HG02588 (cell line): ENCODE measurements around the gene VRK1.
A peak's percentile ranks its signal among the peaks of the same experiment; 100 is the strongest.
"Not testable (repeated sequence)": the region's sequence is repeated elsewhere in the genome, so short reads cannot be mapped to it uniquely, and the experiment has no call there.

Experiments
- ATAC-seq: cut with Tn5 transposase; IDR thresholded peaks from one replicate; pipeline ENCODE4 v1.9.1; 2021; ENCODE audit warnings: mild to moderate bottlenecking, moderate library complexity; ENCODE audit not compliant: unreplicated experiment

VRK1 gene, protein sequence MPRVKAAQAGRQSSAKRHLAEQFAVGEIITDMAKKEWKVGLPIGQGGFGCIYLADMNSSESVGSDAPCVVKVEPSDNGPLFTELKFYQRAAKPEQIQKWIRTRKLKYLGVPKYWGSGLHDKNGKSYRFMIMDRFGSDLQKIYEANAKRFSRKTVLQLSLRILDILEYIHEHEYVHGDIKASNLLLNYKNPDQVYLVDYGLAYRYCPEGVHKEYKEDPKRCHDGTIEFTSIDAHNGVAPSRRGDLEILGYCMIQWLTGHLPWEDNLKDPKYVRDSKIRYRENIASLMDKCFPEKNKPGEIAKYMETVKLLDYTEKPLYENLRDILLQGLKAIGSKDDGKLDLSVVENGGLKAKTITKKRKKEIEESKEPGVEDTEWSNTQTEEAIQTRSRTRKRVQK

GRCh38 chr14:96796851-96797581 is at the start of gene VRK1:
TSS of gene VRK1 (plus strand) at chr14:96797382. CDS start at chr14:96833472, 36,090 bp downstream.
- ATAC-seq = peak; percentile 98

GRCh38 chr14:96747608-96748007 is 49.6 kb upstream of the VRK1 start:
- ATAC-seq = no peak

GRCh38 chr14:96748362-96748761 is 48.8 kb upstream of the VRK1 start:
- no peak for ATAC-seq

GRCh38 chr14:96751505-96751904 is 45.7 kb upstream of the VRK1 start:
- no peak for ATAC-seq

GRCh38 chr14:96752125-96752524 is 45.1 kb upstream of the VRK1 start:
- no peak for ATAC-seq

DNA sequence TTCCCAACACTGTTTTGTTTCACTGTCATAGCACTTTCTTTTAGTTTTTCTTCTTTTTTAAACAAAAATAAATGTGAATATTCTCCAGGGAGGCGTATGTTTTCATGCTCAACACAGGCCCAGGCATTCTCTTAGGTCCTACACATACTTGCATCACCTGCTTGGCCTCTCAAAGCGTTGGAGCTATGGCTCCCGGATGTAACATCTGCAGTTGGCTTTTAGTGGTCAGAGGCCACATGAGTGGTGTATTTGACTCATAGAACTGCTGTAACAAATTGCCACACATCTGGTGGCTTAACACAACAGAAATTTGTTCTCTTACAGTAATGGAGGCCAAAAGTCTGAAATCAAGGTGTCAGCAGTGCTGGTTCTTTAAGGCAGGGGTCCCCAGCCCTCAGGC is 44.6 kb upstream of the VRK1 start:
- ATAC-seq = no peak

GRCh38 chr14:96754162-96754844 is 42.9 kb upstream of the VRK1 start:
- no peak for ATAC-seq

- ATAC-seq = no peak
Measured at GRCh38 chr14:96754845-96755184, 42.4 kb upstream of the VRK1 start.

- no peak for ATAC-seq
Measured at GRCh38 chr14:96756745-96757144, 40.4 kb upstream of the VRK1 start.

DNA sequence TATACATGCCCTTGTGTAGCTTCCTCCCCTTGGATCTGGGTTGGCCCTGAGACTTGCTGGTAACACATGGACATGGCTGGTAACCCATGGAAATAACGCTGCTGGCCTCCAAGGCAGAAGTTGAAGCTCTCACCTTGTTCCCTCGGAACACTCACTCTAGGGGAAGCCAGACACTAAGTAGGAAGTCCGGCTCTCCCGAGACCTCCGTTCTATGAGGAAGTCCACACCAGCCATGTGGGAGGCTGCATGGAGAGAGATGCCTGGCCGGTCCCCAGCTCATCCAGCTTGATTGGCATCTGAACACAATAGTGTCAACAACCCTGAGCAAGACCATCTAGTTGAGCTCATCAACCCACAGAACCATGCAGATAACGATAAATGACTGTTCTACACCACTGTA is 39.7 kb upstream of the VRK1 start:
- ATAC-seq = no peak

DNA sequence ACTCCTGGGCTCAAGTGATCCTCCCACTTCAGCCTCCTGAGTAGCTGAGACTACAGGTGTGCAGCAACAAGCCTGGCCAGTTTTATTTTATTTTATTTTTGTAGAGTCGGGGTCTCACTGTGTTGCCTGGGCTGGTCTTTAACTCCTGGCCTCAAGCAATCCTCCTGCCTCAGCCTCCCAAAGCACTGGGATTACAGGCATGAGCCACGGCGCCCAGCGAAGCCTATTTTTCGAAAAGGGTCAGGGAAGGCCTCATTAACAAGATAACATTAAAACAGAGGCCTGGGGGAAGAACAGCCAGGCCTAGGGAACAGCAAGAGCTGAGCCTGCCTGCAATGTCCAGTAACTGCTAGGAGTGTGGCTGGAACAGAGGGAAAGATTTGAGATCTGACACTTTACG is 36.1 kb upstream of the VRK1 start:
- no peak for ATAC-seq

- ATAC-seq = peak; percentile 96
Measured at GRCh38 chr14:96762650-96763049, 34.5 kb upstream of the VRK1 start.

DNA sequence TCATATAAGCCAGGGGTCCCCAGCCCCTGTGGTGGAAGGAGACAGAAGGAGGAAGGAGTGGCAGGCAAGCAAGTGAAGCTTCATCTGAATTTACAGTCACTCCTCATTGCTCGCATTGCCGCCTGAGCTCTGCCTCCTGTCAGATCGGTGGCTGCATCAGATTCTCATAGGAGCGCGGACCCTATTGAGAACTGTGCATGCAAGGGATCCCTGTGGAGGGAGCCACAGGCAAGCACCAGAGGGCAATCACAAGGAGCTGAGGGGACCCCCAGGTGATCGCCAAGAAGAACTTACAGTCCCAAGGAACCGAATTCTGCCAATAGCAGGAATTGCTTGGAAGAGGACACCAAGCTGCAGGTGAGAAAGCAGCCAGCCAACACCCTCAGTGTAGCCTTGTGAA is 33.2 kb upstream of the VRK1 start:
- no peak for ATAC-seq

- ATAC-seq = not testable (repeated sequence)
Measured at GRCh38 chr14:96765205-96765604, 32.0 kb upstream of the VRK1 start.

DNA sequence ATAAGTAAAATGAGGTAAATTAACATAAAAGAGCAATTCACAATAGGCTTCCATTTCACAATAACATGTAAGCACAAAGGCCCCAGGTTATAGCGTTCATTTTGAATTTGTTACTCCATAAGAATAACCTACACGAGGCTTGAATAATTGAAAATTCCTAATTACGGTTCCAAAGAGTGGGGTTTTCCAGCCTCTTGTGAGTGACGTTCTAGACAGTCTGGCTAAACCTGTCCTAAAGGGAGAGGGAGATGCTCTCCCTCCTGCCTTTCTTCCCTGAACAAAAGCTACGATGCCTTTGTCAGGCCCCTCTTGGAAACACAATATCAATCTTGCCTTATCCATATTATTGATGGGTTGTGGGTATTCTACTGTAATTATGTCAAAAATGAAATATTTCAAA is 24.3 kb upstream of the VRK1 start:
- ATAC-seq = no peak

DNA sequence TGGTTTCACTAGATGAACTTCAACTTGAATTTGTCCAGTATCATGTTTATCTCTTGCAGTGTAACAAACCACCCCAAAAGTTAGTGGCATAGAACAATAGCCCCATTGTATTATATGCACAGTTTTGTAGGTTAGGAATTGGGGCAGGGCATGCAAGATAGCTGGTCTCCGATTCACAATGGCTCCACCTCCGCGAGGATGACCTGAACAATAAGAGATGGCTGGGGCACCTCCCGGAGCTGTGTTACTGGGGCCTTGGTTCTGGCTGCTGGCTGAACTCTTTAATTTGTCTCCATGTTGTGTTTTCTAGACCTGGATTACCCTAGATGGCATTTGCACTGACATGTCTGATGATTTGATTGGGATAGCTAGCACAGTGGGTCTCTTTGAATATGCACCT is 20.4 kb upstream of the VRK1 start:
- ATAC-seq = no peak

DNA sequence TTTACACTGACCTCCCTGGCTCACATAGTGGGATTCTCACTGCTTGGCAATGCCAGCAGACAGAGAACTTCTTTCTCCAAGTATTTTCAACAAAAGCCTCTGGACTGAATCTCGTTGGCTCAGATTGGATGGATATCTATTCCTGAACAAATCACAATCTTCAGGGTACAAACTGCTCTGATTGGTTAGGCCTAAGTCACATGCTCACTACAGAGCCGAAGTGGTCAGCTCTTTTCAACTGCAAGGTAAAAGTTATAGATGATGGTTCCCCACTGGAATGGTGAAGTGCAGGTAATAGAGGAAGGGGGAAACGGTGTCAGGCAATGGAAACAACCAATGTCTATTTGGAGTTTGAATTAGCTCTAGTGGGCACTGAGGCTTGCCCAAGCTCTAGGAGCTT is 16.7 kb upstream of the VRK1 start:
- no peak for ATAC-seq

- no peak for ATAC-seq
Measured at GRCh38 chr14:96781371-96781770, 15.8 kb upstream of the VRK1 start.

GRCh38 chr14:96782436-96782835 is 14.7 kb upstream of the VRK1 start:
- no peak for ATAC-seq

DNA sequence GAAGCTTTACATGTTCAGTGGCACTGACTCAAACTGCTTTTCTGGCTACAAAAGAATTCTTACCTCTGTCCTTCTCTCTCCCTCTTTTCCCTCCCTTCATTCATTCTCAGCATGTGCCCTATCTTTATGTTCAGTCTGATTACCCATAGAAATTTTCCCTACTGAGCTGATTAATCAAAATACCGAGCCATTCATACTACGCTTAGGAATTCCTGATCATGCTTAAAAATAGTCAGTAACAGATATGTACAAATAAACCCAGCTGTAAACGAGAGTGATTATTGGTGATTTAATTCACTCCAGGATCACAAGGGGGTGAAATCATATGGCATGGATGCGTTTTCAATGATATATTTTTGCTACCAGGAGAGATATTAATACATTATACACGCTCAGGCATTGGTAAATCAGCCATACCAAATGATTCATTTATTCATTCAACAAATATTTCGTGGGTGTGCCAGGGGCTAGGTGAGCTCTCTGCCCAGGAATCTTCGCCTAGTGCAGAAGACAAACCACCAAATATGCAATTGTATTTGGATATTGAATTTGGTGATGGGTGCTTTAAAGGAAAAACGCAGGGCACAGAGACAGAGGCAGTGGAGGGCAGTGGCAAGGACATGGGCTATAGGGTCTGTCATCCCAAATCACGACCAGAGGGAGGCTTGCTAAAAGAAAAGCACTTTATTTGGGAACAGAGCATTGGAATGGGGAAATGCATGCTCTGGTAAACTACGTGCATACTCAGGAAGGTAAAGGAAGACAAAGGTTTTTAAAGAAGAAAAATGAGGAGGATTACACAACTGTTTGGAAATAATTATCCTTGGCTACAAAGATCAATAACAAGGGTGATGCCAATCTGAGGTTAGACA is 13.9 kb upstream of the VRK1 start:
- no peak for ATAC-seq

- no peak for ATAC-seq
Measured at GRCh38 chr14:96783915-96784224, 13.3 kb upstream of the VRK1 start.
